ENCODE results near the gene SULF2. TPM values are rescaled to one million over a fixed set of nuclear protein-coding genes. Genes with fewer than 3 reads are reported as not detected.

SULF2 gene
- total and polyA plus RNA-seq, 2 of the 13 experiments (the other 11 are each of a cell fraction or from before 2014, with no cell fraction given) = 7.2 to 50.9 TPM

- no peak for TF ChIP-seq ZBTB40 (IDR thresholded peaks at IDR 0.05)
- 0 out of 2 replicates have a peak, but pooled peaks have one; percentile 8 for TF ChIP-seq ZBTB40 (CRISPR knock-in tag; IDR thresholded peaks at IDR 0.05)
- peak; percentile 62; the same call in 1 of the 2 replicates for TF ChIP-seq GATAD1 (CRISPR knock-in tag; IDR thresholded peaks at IDR 0.05)
- peak; percentile 72 for TF ChIP-seq GATAD2A (CRISPR knock-in tag; IDR thresholded peaks at IDR 0.05)
- no peak for TF ChIP-seq MBNL3 (CRISPR knock-in tag; conservative IDR thresholded peaks at IDR 0.05)
- no peak for TF ChIP-seq MAFG (CRISPR knock-in tag; IDR thresholded peaks at IDR 0.05)
- TF ChIP-seq HDAC2 (CRISPR knock-in tag; IDR thresholded peaks at IDR 0.05) = peak; percentile 34; the same call in 1 of the 2 replicates
- peak; percentile 64; the same call in 1 of the 2 replicates for TF ChIP-seq ZBTB38 (CRISPR knock-in tag; IDR thresholded peaks at IDR 0.05)
- TF ChIP-seq HIVEP1 (CRISPR knock-in tag; IDR thresholded peaks at IDR 0.05) = peak; percentile 21; the same call in 1 of the 2 replicates
- peak; percentile 9; the same call in 1 of the 2 replicates for TF ChIP-seq SIN3A (IDR thresholded peaks at IDR 0.05; ENCODE audit: borderline replicate concordance, low read depth, low read length)
- TF ChIP-seq AFF4 (CRISPR knock-in tag; IDR thresholded peaks at IDR 0.05) = no peak
- peak; percentile 92 for TF ChIP-seq ZNF280B (CRISPR knock-in tag; IDR thresholded peaks at IDR 0.05; ENCODE audit: borderline replicate concordance)
- peak; percentile 45; the same call in 1 of the 2 replicates for TF ChIP-seq ZFY (CRISPR knock-in tag; IDR thresholded peaks at IDR 0.05)
- TF ChIP-seq ZBTB25 (CRISPR knock-in tag; IDR thresholded peaks at IDR 0.05) = 0 out of 2 replicates have a peak, but pooled peaks have one; percentile 36
Measured at GRCh38 chr20:47663354-47664067, 121.8 kb downstream of the SULF2 start (continued).

Measured in HepG2 (cell line).